ENCODE results near the gene TRPC1. TPM values are rescaled to one million over a fixed set of nuclear protein-coding genes. Genes with fewer than 3 reads are reported as not detected.
"Not testable (repeated sequence)": the region's sequence is repeated elsewhere in the genome, so short reads cannot be mapped to it uniquely, and the experiment has no call there.

The TRPC1 gene
- total RNA-seq, 1 donor, result 19.9 TPM

DNA sequence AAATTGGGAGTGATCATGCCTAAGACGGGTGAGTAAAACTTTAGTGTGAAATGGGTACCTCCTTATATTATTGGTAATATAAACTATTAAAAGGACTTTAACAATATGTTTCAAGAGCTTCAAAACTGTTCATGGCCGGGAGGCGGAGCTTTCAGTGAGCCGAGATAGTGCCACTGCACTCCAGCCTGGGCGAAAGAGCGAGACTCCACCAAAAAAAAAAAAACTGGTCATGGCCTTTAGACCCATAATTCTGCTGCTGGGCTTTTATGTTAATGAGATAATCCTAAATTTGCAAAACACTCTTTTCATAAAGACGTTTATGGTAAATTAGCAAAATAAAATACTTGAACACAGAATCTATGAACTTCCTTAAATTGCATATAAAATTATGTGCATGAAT lies 22.8 kb downstream of the TRPC1 start:
- no peaks in the 10 kb centered on the region for H3K27me3 ChIP-seq (ENCODE audit: insufficient read depth, low read length)
- no peak overlapping the region for H2AFZ ChIP-seq (ENCODE audit: low read length)
- no peaks in the 10 kb centered on the region for H3K4me1 ChIP-seq (ENCODE audit: insufficient read depth, low read length)
- TF ChIP-seq, protein P1, sequence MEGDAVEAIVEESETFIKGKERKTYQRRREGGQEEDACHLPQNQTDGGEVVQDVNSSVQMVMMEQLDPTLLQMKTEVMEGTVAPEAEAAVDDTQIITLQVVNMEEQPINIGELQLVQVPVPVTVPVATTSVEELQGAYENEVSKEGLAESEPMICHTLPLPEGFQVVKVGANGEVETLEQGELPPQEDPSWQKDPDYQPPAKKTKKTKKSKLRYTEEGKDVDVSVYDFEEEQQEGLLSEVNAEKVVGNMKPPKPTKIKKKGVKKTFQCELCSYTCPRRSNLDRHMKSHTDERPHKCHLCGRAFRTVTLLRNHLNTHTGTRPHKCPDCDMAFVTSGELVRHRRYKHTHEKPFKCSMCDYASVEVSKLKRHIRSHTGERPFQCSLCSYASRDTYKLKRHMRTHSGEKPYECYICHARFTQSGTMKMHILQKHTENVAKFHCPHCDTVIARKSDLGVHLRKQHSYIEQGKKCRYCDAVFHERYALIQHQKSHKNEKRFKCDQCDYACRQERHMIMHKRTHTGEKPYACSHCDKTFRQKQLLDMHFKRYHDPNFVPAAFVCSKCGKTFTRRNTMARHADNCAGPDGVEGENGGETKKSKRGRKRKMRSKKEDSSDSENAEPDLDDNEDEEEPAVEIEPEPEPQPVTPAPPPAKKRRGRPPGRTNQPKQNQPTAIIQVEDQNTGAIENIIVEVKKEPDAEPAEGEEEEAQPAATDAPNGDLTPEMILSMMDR (IDR thresholded peaks at IDR 0.05; ENCODE audit: extremely low read depth, low read depth, low read length), result no peak
- no peaks in the 10 kb centered on the region for H3K9me3 ChIP-seq (ENCODE audit: low read depth, low read length)
- no peak overlapping the region for H3K4me2 ChIP-seq (ENCODE audit: insufficient read depth, low read length)
- no peak for DNase-seq (ENCODE audit: insufficient read length, low spot score, missing footprints)
- H3K27ac ChIP-seq (ENCODE audit: low read depth, low read length), result no peak overlapping the region
- H4K20me1 ChIP-seq (ENCODE audit: insufficient read depth, low read length), result no peaks in the 10 kb centered on the region
- H3K79me2 ChIP-seq (ENCODE audit: insufficient read depth, low read length), result no peaks in the 10 kb centered on the region
- peaks cover 3% of the 10 kb centered on the region for H3K36me3 ChIP-seq (ENCODE audit: insufficient read depth, low read length)
- H3K4me3 ChIP-seq (ENCODE audit: insufficient read depth, low read length), result no peak overlapping the region

DNA sequence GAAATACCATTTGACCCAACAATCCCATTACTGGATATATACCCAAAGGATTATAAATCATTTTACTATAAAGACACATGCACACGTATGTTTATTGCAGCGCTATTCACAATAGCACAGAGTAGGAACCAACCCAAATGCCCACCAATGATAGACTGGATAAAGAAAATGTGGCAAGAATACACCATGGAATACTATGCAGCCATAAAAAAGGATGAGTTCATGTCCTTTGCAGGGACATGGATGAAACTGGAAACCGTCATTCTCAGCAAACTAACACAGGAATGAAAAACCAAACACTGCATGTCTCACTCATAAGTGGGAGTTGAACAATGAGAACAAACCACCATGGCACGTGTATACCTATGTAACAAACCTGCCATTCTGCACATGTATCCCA lies 26.7 kb downstream of the TRPC1 start:
- H3K4me1 ChIP-seq (ENCODE audit: insufficient read depth, low read length); H3K27me3 ChIP-seq (ENCODE audit: insufficient read depth, low read length); H3K9me3 ChIP-seq (ENCODE audit: low read depth, low read length); DNase-seq (ENCODE audit: insufficient read length, low spot score, missing footprints); H2AFZ ChIP-seq (ENCODE audit: low read length); H3K4me3 ChIP-seq (ENCODE audit: insufficient read depth, low read length); H3K79me2 ChIP-seq (ENCODE audit: insufficient read depth, low read length); H4K20me1 ChIP-seq (ENCODE audit: insufficient read depth, low read length); H3K4me2 ChIP-seq (ENCODE audit: insufficient read depth, low read length); H3K27ac ChIP-seq (ENCODE audit: low read depth, low read length); H3K36me3 ChIP-seq (ENCODE audit: insufficient read depth, low read length): not testable (repeated sequence)

DNA sequence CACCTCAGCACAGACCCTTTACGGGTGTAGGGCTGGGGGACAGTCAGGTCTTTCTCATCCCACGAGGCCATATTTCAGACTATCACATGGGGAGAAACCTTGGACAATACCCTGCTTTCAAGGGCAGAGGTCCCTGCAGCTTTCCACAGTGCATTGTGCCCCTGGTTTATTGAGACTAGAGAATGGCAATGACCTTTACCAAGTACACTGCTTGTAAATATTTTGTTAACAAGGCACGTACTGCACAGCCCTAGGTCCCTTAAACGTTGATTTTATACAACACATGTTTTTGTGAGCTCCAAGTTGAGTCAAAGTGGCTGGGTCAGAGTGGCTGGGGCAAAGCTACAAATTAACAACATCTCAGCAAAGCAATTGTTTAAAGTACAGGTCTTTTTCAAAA lies 28.8 kb downstream of the TRPC1 start:
- DNase-seq (ENCODE audit: insufficient read length, low spot score, missing footprints); H3K27me3 ChIP-seq (ENCODE audit: insufficient read depth, low read length); H3K27ac ChIP-seq (ENCODE audit: low read depth, low read length); H3K4me3 ChIP-seq (ENCODE audit: insufficient read depth, low read length); H3K4me1 ChIP-seq (ENCODE audit: insufficient read depth, low read length); H3K4me2 ChIP-seq (ENCODE audit: insufficient read depth, low read length); H3K9me3 ChIP-seq (ENCODE audit: low read depth, low read length); H2AFZ ChIP-seq (ENCODE audit: low read length); H4K20me1 ChIP-seq (ENCODE audit: insufficient read depth, low read length); H3K36me3 ChIP-seq (ENCODE audit: insufficient read depth, low read length); H3K79me2 ChIP-seq (ENCODE audit: insufficient read depth, low read length): not testable (repeated sequence)

DNA sequence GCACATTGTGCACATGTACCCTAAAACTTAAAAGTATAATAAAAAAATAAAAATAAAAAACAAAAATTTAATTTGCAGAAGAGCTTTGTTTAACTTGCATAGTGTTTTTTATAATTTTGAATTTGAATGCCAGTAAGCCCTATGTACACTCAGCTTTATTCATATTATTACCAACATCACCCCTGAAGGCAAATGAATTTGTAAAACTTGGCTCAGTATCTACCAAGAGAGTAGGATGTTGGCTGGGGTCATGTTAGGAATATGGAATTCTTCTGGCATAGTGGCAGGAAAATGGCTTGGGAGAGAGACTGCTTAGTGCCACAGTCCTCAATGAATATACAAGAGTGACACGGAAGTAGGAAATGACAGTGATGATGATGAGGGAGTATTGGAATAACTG lies 30.7 kb downstream of the TRPC1 start:
- no peaks in the 10 kb centered on the region for H3K4me1 ChIP-seq (ENCODE audit: insufficient read depth, low read length)
- no peak overlapping the region for H3K4me2 ChIP-seq (ENCODE audit: insufficient read depth, low read length)
- DNase-seq (ENCODE audit: insufficient read length, low spot score, missing footprints), result no peak
- H2AFZ ChIP-seq (ENCODE audit: low read length), result no peak overlapping the region
- no peak overlapping the region for H3K4me3 ChIP-seq (ENCODE audit: insufficient read depth, low read length)
- TF ChIP-seq, protein P1 (IDR thresholded peaks at IDR 0.05; ENCODE audit: extremely low read depth, low read depth, low read length), result no peak
- H3K79me2 ChIP-seq (ENCODE audit: insufficient read depth, low read length), result no peaks in the 10 kb centered on the region
- H3K27ac ChIP-seq (ENCODE audit: low read depth, low read length), result no peak overlapping the region
- no peaks in the 10 kb centered on the region for H3K27me3 ChIP-seq (ENCODE audit: insufficient read depth, low read length)
- H4K20me1 ChIP-seq (ENCODE audit: insufficient read depth, low read length), result no peaks in the 10 kb centered on the region
- H3K36me3 ChIP-seq (ENCODE audit: insufficient read depth, low read length), result no peaks in the 10 kb centered on the region
- H3K9me3 ChIP-seq (ENCODE audit: low read depth, low read length), result no peaks in the 10 kb centered on the region

DNA sequence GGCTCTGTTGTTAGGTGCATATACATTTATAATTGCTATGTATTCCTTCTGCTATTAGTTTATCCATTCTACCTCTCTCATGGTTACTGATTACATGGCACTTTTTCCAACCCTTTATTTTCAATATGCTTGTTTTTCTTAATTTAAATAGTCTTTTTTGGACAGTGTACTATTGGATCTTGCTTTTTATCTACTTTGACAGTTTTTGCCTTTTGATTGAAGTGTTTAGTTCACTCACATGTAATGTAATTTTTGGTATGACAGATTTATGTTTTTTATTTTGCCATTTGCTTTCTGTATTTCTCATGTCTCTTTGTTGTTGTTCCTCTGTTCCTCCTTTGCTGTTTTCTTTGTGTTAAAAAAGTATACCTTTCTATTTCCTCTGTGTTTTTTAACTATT lies 44.5 kb downstream of the TRPC1 start:
- H3K27me3 ChIP-seq (ENCODE audit: insufficient read depth, low read length), result no peaks in the 10 kb centered on the region
- no peak for DNase-seq (ENCODE audit: insufficient read length, low spot score, missing footprints)
- TF ChIP-seq, protein P1 (IDR thresholded peaks at IDR 0.05; ENCODE audit: extremely low read depth, low read depth, low read length), result no peak
- H3K9me3 ChIP-seq (ENCODE audit: low read depth, low read length), result no peaks in the 10 kb centered on the region
- H2AFZ ChIP-seq (ENCODE audit: low read length), result no peak overlapping the region
- H3K79me2 ChIP-seq (ENCODE audit: insufficient read depth, low read length), result no peaks in the 10 kb centered on the region
- H3K4me3 ChIP-seq (ENCODE audit: insufficient read depth, low read length), result no peak overlapping the region
- H3K36me3 ChIP-seq (ENCODE audit: insufficient read depth, low read length), result no peaks in the 10 kb centered on the region
- H3K27ac ChIP-seq (ENCODE audit: low read depth, low read length), result no peak overlapping the region
- no peaks in the 10 kb centered on the region for H3K4me1 ChIP-seq (ENCODE audit: insufficient read depth, low read length)
- no peaks in the 10 kb centered on the region for H4K20me1 ChIP-seq (ENCODE audit: insufficient read depth, low read length)
- H3K4me2 ChIP-seq (ENCODE audit: insufficient read depth, low read length), result no peak overlapping the region

Measured in osteoblast (primary cell).